GM12801 (cell line): Measurements from ENCODE around the gene GRIA1.

ENCODE experiments used
- TF ChIP-seq, protein P1 (sequence below): IDR thresholded peaks from one replicate; pipeline ENCODE4 v1.5.1; 2011; ENCODE audit warnings: control low read depth; ENCODE audit not compliant: insufficient read length; ENCODE audit errors: extremely low read depth

GRIA1 gene

DNA sequence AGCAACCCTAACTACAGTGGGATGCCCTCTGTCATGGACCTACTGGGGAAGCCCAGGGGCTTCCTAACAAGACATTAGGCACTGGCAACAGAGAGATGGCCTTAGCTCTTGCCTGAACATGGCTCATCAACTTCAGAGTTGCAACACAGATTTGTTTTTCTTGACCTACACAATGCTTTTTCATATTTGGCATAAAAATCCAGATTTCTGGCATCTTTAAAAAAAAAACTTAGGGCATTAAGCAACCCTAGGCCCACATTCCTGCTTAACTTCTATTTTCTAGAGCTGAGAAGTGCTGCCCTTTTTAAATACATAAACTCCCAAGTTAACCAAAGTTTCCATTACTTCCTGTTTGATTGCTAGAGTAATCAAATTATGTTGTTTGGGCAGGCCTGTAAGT lies 8.0 kb downstream of the GRIA1 start:
- TF ChIP-seq, protein P1, sequence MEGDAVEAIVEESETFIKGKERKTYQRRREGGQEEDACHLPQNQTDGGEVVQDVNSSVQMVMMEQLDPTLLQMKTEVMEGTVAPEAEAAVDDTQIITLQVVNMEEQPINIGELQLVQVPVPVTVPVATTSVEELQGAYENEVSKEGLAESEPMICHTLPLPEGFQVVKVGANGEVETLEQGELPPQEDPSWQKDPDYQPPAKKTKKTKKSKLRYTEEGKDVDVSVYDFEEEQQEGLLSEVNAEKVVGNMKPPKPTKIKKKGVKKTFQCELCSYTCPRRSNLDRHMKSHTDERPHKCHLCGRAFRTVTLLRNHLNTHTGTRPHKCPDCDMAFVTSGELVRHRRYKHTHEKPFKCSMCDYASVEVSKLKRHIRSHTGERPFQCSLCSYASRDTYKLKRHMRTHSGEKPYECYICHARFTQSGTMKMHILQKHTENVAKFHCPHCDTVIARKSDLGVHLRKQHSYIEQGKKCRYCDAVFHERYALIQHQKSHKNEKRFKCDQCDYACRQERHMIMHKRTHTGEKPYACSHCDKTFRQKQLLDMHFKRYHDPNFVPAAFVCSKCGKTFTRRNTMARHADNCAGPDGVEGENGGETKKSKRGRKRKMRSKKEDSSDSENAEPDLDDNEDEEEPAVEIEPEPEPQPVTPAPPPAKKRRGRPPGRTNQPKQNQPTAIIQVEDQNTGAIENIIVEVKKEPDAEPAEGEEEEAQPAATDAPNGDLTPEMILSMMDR = no peak

DNA sequence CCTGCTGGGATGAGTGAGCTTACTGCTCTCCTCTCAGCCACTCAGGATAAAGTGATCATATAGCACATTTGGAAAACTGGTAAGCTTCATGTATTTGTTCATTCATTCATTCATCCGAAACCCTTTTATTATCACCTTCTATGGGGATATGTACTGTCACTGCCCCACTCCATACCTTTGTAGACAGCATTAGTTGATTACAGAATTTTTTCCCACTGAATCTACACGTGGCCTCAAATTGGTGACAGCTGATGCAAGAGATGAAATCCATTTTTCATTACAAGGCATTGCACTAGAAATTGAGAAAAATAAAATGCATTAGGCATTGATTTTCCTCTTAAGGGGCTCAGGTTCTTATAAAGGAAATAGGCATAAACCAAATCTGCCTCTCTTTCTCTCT lies 9.7 kb downstream of the GRIA1 start:
- TF ChIP-seq, protein P1 = no peak

GRCh38 chr5:153504726-153505125 lies 14.3 kb downstream of the GRIA1 start:
- TF ChIP-seq, protein P1 = no peak

DNA sequence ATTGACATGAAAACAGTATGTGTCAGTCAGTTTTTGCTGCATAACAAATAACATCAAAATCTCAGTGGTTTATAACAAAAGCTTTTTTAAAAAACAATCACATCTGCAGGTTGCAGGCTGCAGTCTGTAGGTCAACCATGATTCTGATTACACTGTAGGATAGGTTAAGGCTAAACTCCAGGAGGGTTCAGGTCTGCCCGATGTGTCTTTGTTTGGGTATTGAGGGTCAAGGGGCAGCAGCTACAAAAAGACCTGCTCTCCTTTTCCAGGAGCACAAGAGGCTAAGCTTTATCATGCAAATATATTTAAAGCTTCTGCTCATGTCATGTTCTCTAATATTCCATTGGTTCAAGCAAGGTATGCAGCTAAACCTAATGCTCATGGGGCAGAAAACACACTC lies 18.2 kb downstream of the GRIA1 start:
- TF ChIP-seq, protein P1 = no peak

- TF ChIP-seq, protein P1 = no peak
Measured at GRCh38 chr5:153511622-153512021, 21.2 kb downstream of the GRIA1 start.

DNA sequence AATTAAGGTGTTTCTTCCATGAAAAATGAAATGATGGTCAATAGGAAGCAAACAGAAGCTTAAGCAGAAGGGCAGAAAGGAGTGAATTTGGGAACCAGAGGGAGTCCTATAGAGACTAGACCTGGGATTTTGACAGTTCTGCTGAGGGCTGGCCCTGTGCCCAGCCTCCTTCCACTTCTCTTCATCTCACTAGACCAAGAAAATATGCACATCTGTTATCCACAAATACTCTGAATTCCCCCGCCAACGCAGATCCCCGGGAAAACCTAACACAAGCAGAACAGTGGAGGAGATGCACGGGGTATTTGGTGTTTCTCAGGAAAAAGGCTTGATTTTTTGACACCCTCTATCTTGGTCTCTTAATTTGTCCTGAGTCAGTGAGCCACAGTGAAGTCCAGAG lies 22.7 kb downstream of the GRIA1 start:
- TF ChIP-seq, protein P1 = no peak

DNA sequence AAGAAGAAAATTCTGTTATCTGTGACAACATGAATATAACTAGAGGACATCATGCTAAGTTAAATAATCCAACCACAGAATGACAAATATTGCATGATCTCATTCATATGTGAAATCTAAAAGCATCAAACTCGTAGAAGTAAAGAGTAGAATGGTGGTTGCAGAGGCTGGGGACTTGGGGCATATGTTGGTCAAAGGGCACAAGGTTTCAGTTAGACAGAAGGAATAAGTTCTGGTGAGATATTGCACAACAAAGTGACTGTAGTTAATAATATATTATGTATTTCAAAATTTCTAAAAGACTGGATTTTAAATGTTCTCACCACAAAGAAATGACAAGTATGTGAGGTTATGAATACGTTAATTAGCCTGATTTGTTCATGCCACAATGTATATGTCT lies 24.8 kb downstream of the GRIA1 start:
- TF ChIP-seq, protein P1 = no peak
